Measurements from ENCODE around the gene TEAD3.
"Not testable (repeated sequence)": the region's sequence is repeated elsewhere in the genome, so short reads cannot be mapped to it uniquely, and the experiment has no call there.

TEAD3 gene

DNA sequence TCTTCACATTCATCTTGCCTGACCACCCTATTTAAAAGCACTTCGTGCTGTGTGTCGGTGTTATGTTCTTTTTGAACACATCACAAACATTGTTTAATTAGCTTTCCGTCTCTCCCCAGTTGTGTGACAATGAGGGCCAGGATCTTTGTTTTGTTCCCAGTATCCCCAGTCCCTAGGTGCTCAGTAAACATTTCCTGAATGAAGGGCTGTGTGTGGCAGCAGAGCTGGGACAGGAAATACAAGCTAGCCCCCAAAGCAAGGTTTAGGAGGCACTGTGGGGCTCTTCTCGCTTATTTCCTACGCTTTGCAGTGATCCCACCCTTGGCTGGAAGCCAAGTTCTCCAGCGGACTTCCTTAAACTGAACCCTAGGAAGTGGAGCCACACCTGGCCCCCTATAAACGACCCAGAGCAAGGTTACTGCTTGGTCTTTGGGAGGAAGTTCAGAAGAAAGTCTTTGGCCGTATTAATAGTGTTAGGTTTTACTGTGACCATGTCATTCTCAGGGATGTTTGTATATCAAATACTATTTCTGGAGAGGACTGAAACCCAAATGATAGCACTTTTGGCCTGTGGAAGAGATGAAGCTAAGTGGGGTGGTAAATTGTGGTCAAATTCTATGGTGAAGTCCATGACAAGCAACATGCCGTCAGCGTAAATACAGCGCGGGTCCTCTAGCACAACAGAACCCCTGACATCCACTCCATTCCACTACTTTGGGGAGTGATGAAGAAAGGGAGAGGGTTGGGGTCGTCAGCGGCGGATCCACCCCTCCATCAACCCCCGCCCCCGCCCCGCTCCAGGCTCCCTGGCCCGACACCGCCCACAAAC is 45.3 kb downstream of the TEAD3 start:
- no peak for DNase-seq (ENCODE audit: low read depth)

DNA sequence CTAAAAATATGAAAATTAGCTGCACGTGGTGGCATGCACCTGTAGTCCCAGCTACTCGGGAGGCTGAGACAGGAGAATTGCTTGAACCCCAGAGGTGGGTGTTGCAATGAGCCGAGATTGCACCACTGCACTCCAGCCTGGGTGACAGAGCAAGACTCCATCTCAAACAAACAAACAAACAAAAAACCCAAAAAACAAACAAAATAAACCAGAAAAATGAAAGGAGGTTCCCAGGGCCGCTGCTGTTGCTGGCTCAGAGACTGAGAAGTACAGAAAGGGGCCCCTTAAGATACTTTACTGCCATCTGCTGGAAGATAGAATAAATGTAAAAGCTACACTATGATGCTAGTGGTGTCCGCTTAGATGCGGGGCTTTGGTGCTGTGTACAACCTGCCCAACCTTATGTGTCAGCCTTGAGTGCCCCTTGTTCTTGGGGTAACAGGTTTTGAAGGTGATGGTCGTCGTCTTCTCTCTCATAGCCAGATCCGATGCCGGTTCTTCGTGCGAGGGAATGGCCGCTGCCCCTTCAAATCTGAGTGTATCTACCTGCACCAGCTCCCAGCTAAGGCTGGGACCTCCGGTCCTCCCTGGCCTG is 47.5 kb downstream of the TEAD3 start:
- no peak for DNase-seq (ENCODE audit: low read depth)

DNA sequence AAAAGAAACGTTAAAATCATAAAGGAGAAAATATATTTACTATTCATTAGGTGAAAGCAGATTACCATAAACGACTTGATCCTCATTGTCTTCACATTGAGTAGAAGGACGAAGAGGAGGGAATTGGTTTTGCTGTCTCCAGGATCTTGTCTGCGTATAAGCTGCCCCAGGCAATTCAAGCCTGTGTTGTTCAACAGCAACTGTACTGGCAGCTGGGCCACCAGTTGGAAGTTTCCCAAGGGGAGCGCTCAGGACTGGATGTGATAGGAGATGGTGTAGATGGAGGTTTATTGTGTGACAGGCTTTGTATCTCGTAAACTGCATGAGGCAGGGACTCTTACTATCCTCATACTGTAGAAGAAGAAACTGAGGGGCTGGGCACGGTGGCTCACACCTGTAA is 48.7 kb downstream of the TEAD3 start:
- DNase-seq (ENCODE audit: low read depth) = no peak

DNA sequence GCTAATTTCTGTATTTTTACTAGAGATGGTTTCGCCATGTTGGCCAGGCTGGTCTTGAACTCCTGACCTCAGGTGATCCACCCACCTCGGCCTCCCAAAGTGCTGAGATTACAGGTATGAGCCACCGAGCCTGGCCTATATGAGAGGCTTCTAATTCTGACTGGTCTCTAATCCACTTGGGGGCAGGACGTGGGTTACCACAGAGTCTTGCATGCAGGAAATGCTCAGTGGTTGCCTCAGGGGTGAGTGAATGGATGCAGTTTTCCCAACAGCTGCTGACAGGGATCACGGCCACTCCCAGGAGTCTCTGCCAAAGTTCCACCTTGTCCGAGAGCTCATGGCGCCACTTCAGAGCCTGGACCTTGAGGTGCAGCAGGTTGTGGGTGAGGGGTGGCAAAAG is 51.2 kb downstream of the TEAD3 start:
- DNase-seq (ENCODE audit: low read depth) = no peak

DNA sequence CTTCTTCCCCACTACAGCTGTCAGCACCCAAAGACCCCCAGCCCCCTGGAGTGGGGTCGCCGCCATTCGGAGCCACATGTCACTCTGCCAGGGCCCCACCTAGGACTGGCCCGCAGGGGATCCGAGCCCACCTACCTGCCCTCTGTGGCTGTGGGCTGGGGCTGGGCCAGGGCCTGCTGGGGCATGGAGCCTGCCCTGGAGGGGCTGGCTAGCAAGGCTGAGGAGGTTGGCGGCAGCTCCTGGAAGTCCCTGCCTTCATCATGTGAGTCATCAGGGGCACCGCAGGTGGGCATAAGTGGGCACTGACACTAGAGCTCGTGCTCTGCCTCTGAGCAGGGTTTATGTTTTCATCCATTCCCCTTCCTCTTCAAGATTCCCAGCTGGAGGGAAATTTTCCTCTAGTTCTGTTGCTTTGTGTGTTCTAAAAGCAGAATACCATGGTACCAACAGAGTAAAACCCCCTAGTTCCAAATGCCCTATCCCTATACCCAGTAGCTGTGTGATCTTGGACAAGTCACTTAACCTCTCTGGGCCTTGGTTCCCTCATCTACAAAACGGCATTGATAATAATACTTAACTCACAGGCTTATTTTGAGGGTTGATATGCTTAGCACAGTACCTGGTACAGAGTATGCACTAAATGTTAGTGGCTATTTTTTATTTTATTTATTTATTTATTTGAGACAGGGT is 53.4 kb downstream of the TEAD3 start:
- DNase-seq (ENCODE audit: low read depth) = no peak

DNA sequence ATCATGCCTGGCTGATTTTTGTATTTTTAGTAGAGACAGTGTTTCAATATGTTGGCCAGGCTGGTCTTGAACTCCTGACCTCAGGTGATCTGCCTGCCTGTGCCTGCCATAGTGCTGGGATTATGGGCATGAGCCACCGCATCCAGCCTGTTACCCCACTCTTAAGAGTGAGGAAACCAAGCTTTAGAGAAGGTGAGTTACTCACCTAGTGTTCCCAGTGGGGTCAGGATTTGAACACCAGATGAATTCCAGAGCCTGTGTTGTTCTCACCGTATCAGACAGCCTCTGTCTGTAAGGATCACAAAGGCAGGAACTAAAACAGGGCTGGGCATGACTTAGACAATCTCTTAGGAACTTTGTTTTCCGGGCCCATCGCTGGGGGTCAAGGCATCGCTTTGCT is 54.2 kb downstream of the TEAD3 start:
- no peak for DNase-seq (ENCODE audit: low read depth)

DNA sequence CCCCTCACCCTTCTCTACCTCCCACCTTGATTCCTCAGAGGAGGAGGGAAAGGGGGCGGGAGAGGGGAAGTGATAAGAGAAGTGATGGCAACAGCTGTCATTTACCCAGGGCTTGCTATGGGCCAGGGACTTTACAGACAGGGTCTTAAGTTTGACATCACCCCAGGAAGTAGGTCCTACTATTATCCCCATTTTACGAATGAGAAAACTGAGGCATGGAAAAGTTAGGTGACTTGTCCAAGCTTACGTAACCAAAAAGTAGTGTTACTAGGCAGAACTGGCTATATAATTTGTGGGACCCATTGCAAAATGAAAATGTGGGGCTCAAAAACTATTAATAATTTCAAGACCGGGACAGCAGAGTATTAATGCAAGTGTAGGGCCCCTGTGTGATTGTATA is 55.2 kb downstream of the TEAD3 start:
- DNase-seq (ENCODE audit: low read depth) = no peak

DNA sequence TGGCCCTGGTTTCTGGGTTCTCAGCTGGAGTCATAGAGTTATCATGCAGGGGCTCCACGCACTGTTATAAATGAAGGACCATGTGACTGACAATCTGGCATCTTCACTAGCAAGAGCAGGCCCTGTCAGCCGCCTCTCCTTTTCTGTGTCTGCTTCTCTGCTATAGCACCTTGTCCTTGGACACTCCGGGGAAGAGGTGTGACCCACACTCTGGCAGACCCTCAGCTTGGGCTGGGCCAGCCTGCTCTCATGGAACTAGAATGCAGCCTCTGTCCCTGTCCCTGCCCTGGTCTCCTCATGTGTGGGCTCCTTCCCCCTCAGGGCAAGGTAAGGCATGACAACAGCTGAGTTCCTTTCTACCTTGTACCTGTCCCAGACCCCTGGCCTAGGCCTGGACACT is 55.7 kb downstream of the TEAD3 start:
- DNase-seq (ENCODE audit: low read depth) = no peak

DNA sequence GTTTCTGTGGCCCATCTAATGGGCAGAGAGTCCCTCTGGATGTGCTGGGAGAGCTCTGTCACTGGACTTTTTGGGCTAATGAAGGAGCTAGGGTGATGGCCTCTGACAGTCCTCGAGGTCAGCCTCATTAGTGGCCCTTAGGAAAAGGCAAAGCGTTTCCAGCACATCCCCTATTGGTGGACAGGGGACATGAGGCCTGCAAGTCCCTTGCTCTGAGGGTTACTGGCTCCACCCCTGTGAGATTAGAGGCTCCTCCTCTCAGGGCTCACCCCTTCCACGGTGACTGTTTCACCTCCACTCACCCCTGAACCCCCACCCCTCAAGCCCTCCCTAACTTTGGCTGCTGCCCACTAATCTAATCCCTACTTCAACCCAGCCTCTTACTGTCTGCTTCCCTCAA is 57.6 kb downstream of the TEAD3 start:
- no peak for DNase-seq (ENCODE audit: low read depth)

DNA sequence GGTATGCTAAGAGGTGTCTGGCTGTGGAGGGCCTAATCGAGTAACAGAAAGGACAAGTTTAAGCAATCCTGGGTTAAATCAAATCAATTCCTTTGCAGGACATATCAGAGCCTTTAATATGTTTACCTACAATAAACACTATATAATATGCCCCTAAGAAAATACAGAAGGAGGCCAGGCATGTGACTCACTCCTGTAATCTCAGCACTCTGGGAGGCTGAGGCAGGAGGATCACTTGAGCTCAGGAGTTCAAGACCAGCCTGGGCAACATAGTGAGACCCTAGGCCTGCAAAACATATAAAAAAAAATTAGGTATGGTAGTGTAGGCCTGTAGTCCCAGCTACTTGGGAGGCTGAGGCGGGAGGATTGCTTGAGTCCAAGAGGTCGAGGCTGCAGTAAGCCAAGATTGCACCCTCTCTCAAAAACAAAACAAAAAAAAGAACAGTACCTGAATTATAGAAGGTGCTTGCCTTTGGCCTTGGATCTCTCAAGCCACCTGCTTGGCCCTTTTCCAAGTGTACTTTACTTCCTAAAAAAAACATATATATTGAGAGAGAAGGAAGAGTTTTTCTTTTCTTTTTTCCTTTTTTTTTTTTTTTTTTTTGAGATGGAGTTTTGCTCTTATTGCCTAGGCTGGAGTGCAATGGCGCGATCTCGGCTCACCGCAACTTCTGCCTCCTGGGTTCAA is 58.4 kb downstream of the TEAD3 start:
- not testable (repeated sequence) for DNase-seq (ENCODE audit: low read depth)

DNA sequence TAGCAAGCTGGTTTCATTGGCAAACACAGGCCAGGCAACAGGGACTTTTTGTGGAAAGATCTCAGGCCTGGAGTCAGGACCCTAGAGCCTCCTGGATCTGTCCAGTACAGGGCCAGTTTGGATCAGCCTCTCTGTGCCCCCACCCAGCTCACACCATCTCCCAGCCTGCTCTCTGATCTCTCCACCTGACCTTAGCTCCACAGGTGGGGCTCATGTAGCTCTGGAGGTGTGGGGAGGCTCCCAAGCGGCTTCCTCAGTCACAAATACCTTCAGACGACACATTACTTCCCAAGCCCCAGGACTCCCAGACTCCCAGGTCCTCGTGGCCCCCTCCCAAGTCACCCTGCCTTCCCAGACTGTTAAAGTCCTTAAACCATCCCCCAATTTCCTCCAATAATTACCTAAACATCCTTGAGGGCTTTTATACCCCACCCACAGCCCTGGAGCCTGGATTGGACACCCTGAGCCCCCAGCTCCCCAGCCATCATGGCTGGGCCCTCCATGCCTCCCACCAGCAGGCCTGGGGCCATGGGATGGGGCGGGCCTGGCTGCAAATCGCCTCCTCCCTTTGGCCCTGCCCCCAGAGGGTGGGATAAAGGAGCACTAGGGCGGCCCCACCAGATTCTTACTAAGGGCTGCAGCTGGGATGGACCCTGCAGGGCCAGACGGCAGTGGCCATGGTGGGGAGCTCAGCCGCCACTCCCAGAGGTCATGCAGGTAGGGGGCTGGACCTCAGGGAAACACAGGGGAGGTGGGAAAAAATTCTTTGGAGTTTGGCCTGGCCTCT is 60.6 kb downstream of the TEAD3 start:
- DNase-seq (ENCODE audit: low read depth) = no peak

DNA sequence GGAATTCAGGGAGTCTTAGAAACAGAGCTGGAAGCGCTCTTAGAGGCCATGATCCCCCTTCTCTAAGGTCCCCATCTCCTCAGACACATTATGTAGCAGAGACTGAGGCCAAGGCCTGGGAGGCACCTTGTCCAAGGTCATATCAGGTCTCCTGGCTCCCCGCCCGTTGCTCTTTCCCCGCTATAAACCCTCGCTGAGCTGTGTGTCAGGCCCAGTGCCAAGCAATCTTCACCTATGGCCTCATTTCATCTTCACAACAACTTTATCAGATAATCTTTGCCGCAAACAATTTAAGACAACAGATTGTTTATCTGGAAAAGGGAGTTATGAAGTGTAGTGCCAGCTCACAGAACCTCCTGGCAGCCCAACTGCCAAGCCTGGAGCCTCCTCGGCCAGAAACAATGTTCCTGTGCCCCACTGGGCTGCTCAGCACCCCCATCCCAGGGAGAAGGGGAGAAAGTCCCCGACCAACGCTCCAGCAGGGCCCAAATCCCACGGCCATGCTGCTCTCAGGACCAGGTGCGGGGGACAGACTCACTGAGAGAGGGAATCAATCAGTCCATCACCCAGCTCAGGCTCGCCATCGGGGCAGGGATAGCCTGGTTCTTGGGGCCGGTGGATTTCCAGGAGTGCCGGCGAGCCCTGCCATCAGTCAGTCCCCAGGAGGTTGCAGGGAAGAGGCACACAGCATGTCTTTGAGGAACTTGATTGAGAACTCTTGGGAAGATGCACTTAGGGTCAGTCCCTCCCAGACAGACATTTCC is 61.6 kb downstream of the TEAD3 start:
- no peak for DNase-seq (ENCODE audit: low read depth)

DNA sequence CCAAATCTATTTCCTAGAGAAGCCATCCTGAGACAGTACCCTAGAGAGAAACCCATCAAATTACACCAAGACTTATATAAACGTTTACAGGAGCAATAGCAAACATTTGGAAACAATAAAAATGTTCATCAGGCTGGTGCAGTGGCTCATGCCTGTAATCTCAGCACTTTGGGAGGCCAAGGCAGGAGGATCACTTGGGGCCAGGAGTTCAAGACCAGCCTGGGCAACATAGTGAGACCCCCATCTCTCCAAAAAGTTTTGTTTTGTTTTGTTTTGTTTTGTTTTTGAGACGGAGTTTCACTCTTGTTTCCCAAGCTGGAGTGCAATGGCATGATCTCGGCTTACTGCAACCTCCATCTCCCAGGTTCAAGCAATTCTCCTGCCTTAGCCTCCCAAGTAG is 64.2 kb downstream of the TEAD3 start:
- DNase-seq (ENCODE audit: low read depth) = not testable (repeated sequence)

DNA sequence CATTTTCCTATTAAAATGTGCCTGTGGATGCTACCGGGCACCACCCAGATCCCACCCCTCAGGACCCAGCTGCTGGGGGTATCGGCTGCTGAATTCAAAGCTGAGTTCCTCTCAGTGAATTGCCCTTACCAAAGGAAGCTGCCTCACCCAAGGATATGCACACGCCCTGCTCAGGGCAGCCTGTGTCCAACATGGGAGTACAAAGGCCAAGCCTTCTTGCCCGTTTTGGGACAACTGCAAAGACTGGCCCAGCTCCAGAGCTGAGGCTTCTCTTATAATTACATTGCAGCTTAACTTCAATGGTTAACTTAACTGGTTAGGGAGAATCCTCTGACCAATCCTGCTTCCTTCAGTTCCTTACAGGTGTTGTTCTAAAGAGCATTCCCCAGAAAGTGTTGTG is 64.6 kb downstream of the TEAD3 start:
- no peak for DNase-seq (ENCODE audit: low read depth)

DNA sequence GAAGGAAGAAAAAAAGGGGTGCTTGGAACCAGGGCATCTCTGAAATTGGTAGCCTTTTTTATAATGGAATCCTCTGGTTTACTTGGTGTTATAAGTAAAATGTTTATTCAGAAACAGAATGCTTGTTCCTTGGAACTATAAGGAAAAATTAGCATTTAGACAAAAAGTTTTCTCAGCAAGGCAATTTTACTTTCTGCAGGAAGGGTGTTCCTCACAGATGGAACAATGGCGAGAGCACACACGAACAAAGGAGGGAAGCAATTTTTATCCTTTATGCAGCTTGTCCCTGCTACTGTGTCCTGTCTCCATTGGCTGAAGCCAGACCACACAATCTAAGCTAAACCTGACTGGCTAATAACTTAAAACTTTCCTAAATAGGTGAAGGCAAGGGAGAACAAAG is 67.4 kb downstream of the TEAD3 start:
- no peak for DNase-seq (ENCODE audit: low read depth)

DNA sequence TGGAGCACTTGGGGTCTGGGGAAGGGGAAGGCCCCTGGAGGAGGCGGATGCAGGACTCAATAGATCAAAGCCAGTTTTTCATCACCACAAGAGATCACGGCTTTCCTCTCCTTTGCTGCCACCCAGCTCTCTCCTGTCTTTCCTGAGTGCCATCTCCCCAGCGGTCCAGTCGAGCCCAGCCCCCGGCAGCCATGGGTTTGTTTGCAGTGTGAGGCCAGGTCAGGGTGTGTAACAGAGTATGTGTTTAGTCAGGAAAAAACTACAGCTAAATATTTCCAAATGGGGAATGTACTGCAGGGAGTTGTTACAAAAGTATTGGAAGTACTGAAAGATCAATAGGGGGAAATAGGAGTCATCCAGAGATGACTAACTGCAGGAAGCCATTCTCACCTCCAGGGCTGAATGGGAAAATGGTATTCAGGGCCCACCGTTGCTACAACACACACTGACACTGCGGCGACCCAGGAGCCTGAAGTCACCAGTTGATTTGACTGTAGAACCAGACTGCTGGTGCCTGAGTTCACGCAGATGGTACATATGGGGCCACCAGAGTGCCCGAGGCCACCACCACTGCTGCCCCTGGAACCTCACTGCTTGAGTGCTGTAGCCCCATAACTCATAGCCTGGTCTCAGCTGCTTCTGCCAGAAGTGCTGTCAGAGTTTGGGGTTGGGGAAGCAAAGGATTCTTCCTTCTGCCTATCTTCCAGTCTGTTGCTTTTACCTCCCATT is 68.3 kb downstream of the TEAD3 start:
- DNase-seq (ENCODE audit: low read depth) = no peak

DNA sequence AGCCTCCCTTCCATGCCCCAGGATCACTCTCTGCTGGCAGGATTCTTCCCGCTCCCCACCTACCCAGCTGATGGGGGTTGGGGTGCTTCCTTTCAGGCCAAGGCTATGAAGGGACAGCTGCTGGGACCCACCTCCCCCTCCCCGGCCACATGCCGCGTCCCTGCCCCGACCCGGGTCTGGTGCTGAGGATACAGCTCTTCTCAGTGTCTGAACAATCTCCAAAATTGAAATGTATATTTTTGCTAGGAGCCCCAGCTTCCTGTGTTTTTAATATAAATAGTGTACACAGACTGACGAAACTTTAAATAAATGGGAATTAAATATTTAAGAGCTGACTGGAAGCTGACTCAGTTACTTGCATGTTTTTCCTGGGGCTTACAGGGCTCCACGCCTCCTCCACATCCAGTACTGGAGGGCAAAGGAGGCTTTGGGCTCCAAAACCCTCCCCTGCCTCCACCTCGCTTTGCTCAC is 69.0 kb downstream of the TEAD3 start:
- no peak for DNase-seq (ENCODE audit: low read depth)

DNA sequence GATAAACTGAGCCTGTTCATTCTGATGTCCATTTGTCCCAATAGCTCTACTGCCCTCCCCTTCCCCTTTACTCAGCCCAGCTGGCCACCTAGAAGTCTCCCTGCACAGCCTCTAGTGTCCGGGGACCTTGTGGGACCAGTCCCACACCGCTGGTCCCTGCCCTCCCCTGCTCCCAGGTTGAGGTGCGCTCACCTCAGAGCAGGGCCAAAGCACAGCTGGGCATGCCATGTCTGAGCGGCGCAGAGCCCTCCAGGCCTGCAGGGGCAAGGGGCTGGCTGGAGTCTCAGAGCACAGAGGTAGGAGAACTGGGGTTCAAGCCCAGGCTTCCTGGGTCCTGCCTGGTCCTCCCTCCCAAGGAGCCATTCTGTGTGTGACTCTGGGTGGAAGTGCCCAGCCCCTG is 69.4 kb downstream of the TEAD3 start:
- no peak for DNase-seq (ENCODE audit: low read depth)

DNA sequence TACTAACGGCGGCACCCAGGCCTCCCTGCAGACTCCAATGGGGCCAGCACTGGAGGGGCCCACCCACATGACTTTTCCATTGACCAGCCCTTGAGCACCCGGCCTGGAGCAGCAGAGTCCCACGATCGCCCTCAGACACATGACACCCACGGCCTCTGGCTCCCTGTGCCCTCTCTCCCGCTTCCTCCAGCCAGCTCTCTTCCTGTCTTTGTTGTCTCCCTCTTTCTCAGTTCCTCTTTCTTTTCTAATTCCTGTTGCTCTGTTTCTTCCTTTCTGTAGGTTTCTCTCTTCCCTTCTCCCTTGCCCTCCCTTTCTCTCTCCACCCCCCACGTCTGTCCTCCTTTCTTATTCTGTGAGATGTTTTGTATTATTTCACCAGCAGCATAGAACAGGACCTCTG is 70.8 kb downstream of the TEAD3 start:
- DNase-seq (ENCODE audit: low read depth) = no peak

DNA sequence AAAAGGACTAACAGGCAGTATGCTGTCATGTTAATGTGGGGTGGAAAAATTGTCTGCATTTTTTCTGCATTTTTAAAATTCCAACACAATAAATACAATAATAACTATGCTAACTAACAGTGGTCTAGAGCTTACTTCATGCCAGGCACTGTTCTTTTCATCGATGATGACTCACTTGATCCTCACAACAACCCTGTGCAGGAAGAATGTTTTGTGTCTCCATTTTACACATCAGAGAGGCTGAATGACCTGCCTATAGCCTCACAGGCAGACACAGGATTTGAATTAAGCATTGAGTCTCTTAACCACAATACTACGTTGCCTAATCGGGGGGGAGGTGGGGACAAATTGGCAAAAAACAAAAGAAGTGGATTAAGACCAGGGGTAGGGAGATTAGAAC is 71.6 kb downstream of the TEAD3 start:
- DNase-seq (ENCODE audit: low read depth) = no peak

Measured in stimulated activated CD8-positive, alpha-beta memory T cell treated with anti-CD3 and anti-CD28 coated beads, Interleukin-4, amount 100 ng/mL, for 24 hours (primary cell).